ENCODE data around the gene MLH3. TPM values are rescaled to one million over a fixed set of nuclear protein-coding genes. Genes with fewer than 3 reads are reported as not detected.
A peak's percentile ranks its signal among the peaks of the same experiment; 100 is the strongest.

Gene MLH3
- total and polyA plus RNA-seq, 2 of the 13 experiments (the other 11 are each of a cell fraction or from before 2014, with no cell fraction given): 14.4 to 24.8 TPM

DNA sequence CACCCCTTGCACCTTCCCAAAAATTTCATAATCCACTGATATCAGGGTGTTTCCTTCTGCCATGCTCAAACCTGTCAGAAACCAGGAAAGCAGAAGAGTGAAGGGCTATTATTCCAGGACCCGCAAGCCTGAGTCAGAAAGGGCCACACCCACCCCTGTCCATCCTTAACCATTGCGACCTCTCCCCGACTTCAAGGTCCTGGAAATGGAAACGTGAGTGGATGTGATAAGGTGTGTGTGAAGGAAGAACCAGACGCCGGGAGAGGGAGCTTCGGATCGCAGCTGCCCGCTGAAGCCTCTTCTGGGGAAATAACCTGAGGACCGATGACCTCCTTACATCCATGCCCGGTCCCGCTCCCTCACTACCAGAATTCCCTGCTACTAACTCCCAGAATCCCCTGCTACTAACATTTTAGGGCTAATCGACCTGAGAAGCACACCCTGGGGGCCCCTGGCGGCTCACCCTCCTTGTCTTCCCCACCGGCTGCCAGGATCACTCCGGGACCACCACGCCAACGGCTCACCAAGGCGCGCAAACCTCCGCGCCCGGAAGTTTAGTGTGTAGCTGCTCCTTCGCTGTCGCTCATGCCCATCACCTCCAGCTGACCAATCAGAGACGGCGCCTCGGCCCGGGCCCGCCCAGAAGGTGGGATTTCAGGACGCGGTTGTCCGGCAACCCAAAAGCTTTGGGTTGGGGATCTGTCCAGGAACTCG lies 12.4 kb upstream of the MLH3 start, which contains the start of gene ACYP1 (continued):
- TF ChIP-seq, protein P1, sequence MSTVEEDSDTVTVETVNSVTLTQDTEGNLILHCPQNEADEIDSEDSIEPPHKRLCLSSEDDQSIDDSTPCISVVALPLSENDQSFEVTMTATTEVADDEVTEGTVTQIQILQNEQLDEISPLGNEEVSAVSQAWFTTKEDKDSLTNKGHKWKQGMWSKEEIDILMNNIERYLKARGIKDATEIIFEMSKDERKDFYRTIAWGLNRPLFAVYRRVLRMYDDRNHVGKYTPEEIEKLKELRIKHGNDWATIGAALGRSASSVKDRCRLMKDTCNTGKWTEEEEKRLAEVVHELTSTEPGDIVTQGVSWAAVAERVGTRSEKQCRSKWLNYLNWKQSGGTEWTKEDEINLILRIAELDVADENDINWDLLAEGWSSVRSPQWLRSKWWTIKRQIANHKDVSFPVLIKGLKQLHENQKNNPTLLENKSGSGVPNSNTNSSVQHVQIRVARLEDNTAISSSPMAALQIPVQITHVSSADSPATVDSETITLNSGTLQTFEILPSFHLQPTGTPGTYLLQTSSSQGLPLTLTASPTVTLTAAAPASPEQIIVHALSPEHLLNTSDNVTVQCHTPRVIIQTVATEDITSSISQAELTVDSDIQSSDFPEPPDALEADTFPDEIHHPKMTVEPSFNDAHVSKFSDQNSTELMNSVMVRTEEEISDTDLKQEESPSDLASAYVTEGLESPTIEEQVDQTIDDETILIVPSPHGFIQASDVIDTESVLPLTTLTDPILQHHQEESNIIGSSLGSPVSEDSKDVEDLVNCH (CRISPR knock-in tag; IDR thresholded peaks at IDR 0.05): no peak
- TF ChIP-seq ZNF652 (CRISPR knock-in tag; IDR thresholded peaks at IDR 0.05; ENCODE audit: borderline replicate concordance, low read depth): peak; percentile 44; the same call in 1 of the 2 replicates
- TF ChIP-seq MAZ (IDR thresholded peaks at IDR 0.05; ENCODE audit: borderline replicate concordance, low read depth, low read length): no peak
- TF ChIP-seq MAZ (CRISPR knock-in tag; IDR thresholded peaks at IDR 0.05; ENCODE audit: low read depth): 0 out of 2 replicates have a peak, but pooled peaks have one; percentile 35
- TF ChIP-seq, protein P2, sequence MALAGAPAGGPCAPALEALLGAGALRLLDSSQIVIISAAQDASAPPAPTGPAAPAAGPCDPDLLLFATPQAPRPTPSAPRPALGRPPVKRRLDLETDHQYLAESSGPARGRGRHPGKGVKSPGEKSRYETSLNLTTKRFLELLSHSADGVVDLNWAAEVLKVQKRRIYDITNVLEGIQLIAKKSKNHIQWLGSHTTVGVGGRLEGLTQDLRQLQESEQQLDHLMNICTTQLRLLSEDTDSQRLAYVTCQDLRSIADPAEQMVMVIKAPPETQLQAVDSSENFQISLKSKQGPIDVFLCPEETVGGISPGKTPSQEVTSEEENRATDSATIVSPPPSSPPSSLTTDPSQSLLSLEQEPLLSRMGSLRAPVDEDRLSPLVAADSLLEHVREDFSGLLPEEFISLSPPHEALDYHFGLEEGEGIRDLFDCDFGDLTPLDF (CRISPR knock-in tag; IDR thresholded peaks at IDR 0.05): peak; percentile 96
- no peak for TF ChIP-seq POGZ (CRISPR knock-in tag; IDR thresholded peaks at IDR 0.05)
- no peak for TF ChIP-seq HCFC1 (IDR thresholded peaks at IDR 0.05; ENCODE audit: low read depth, low read length)
- TF ChIP-seq SPEN (CRISPR knock-in tag; IDR thresholded peaks at IDR 0.05; ENCODE audit: low read depth): peak; percentile 57; the same call in 1 of the 2 replicates
- TF ChIP-seq ZNF501 (CRISPR knock-in tag; IDR thresholded peaks at IDR 0.05): peak; percentile 67; the same call in 1 of the 2 replicates
- TF ChIP-seq ZNF441 (CRISPR knock-in tag; IDR thresholded peaks at IDR 0.05; ENCODE audit: borderline replicate concordance): no peak
- no peak for TF ChIP-seq GTF2F1 (IDR thresholded peaks at IDR 0.05; ENCODE audit: low read length)
- no peak for TF ChIP-seq ZNF251 (CRISPR knock-in tag; IDR thresholded peaks at IDR 0.05)
- TF ChIP-seq NFYC (CRISPR knock-in tag; IDR thresholded peaks at IDR 0.05): peak; percentile 98
- no peak for TF ChIP-seq ZBTB21 (CRISPR knock-in tag; IDR thresholded peaks at IDR 0.05)
- TF ChIP-seq, protein P3, sequence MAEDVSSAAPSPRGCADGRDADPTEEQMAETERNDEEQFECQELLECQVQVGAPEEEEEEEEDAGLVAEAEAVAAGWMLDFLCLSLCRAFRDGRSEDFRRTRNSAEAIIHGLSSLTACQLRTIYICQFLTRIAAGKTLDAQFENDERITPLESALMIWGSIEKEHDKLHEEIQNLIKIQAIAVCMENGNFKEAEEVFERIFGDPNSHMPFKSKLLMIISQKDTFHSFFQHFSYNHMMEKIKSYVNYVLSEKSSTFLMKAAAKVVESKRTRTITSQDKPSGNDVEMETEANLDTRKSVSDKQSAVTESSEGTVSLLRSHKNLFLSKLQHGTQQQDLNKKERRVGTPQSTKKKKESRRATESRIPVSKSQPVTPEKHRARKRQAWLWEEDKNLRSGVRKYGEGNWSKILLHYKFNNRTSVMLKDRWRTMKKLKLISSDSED (CRISPR knock-in tag; IDR thresholded peaks at IDR 0.05): no peak
- TF ChIP-seq BCL6 (CRISPR knock-in tag; IDR thresholded peaks at IDR 0.05): 0 out of 2 replicates have a peak, but pooled peaks have one; percentile 17
- TF ChIP-seq ZFYVE20 (CRISPR knock-in tag; IDR thresholded peaks at IDR 0.05; ENCODE audit: borderline replicate concordance, low read depth): no peak
- peak; percentile 20; the same call in 1 of the 2 replicates for TF ChIP-seq THAP11 (CRISPR knock-in tag; IDR thresholded peaks at IDR 0.05)
- no peak for TF ChIP-seq ZNF709 (CRISPR knock-in tag; IDR thresholded peaks at IDR 0.05)
- TF ChIP-seq GATAD1 (CRISPR knock-in tag; IDR thresholded peaks at IDR 0.05): 0 out of 2 replicates have a peak, but pooled peaks have one; percentile 51
- TF ChIP-seq RFX5 (IDR thresholded peaks at IDR 0.05; ENCODE audit: low read depth, low read length): no peak

All from HepG2 (cell line).